ENCODE data around the gene CFDP1.

The CFDP1 gene

GRCh38 chr16:75372236-75372856, 61.0 kb downstream of the CFDP1 start:
- DNase-seq (ENCODE audit: low read depth in 2 of 2), result no peak

GRCh38 chr16:75371171-75371570, 62.1 kb downstream of the CFDP1 start:
- DNase-seq (ENCODE audit: low read depth in 2 of 2), result no peak

GRCh38 chr16:75364286-75364791, 69.0 kb downstream of the CFDP1 start:
- DNase-seq (ENCODE audit: low read depth in 2 of 2), result no peak

- DNase-seq (ENCODE audit: low read depth in 2 of 2), result no peak
Measured at GRCh38 chr16:75362846-75363245, 70.5 kb downstream of the CFDP1 start.

- DNase-seq (ENCODE audit: low read depth in 2 of 2), result no peak
Measured at GRCh38 chr16:75361936-75362335, 71.4 kb downstream of the CFDP1 start.

GRCh38 chr16:75354170-75354569, 79.1 kb downstream of the CFDP1 start:
- DNase-seq (ENCODE audit: low read depth in 2 of 2), result no peak

- DNase-seq (ENCODE audit: low read depth in 2 of 2), result no peak
Measured at GRCh38 chr16:75351183-75351582, 82.1 kb downstream of the CFDP1 start.

GRCh38 chr16:75345711-75346110, 87.6 kb downstream of the CFDP1 start:
- DNase-seq (ENCODE audit: low read depth in 2 of 2), result no peak

- no peak for DNase-seq (ENCODE audit: low read depth in 2 of 2)
Measured at GRCh38 chr16:75343941-75344340, 89.4 kb downstream of the CFDP1 start.

GRCh38 chr16:75343286-75343685, 90.0 kb downstream of the CFDP1 start:
- DNase-seq (ENCODE audit: low read depth in 2 of 2), result no peak

GRCh38 chr16:75342308-75342811, 90.9 kb downstream of the CFDP1 start:
- no peak for DNase-seq (ENCODE audit: low read depth in 2 of 2)

GRCh38 chr16:75341564-75342307, 91.6 kb downstream of the CFDP1 start:
- DNase-seq (ENCODE audit: low read depth in 2 of 2), result no peak

GRCh38 chr16:75340741-75341491, 92.4 kb downstream of the CFDP1 start:
- no peak for DNase-seq (ENCODE audit: low read depth in 2 of 2)

GRCh38 chr16:75337430-75337829, 95.9 kb downstream of the CFDP1 start:
- DNase-seq (ENCODE audit: low read depth in 2 of 2), result no peak

- no peak for DNase-seq (ENCODE audit: low read depth in 2 of 2)
Measured at GRCh38 chr16:75336521-75336920, 96.8 kb downstream of the CFDP1 start.

- no peak for DNase-seq (ENCODE audit: low read depth in 2 of 2)
Measured at GRCh38 chr16:75333721-75334163, 99.6 kb downstream of the CFDP1 start.

GRCh38 chr16:75329943-75330342, 103.4 kb downstream of the CFDP1 start:
- no peak for DNase-seq (ENCODE audit: low read depth in 2 of 2)

GRCh38 chr16:75326333-75326732, 107.0 kb downstream of the CFDP1 start:
- DNase-seq (ENCODE audit: low read depth in 2 of 2), result no peak

- no peak for DNase-seq (ENCODE audit: low read depth in 2 of 2)
Measured at GRCh38 chr16:75323933-75324332, 109.4 kb downstream of the CFDP1 start.

- DNase-seq (ENCODE audit: low read depth in 2 of 2), result no peak
Measured at GRCh38 chr16:75323198-75323597, 110.1 kb downstream of the CFDP1 start.

GRCh38 chr16:75322740-75323139, 110.6 kb downstream of the CFDP1 start:
- no peak for DNase-seq (ENCODE audit: low read depth in 2 of 2)

GRCh38 chr16:75320435-75320834, 112.9 kb downstream of the CFDP1 start:
- no peak for DNase-seq (ENCODE audit: low read depth in 2 of 2)

All from stimulated activated CD8-positive, alpha-beta memory T cell treated with anti-CD3 and anti-CD28 coated beads, Interleukin-15, amount 100 ng/mL, for 48 hours (primary cell).